NCI-H146 treated with DMSO at 0.1 percent for 48 hours (cell line): ENCODE results near the gene HNRNPCL4.
"Not testable (repeated sequence)": the region's sequence is repeated elsewhere in the genome, so short reads cannot be mapped to it uniquely, and the experiment has no call there.

Experiments used
- DNase-seq: peaks from one replicate; lab custom pipeline; 2025; ENCODE audit not compliant: unreplicated experiment; lab: John Stamatoyannopoulos, UW

The HNRNPCL4 gene

GRCh38 chr1:13165531-13165930 lies at the start of gene HNRNPCL4:
Gene HNRNPCL4, minus strand, starts transcription at chr1:13165631. Its CDS starts 164 bp downstream, at chr1:13165467.
- DNase-seq: not testable (repeated sequence)

GRCh38 chr1:13208712-13209111 lies 43.3 kb upstream of the HNRNPCL4 start:
- DNase-seq: not testable (repeated sequence)

GRCh38 chr1:13201309-13201708 lies 35.9 kb upstream of the HNRNPCL4 start, which contains the start of gene PRAMEF13:
Gene PRAMEF13, minus strand, starts transcription at chr1:13201409. Its CDS starts 1,820 bp downstream, at chr1:13199589.
- DNase-seq: not testable (repeated sequence)

- DNase-seq: not testable (repeated sequence)
Measured at GRCh38 chr1:13171548-13171947, 6.1 kb upstream of the HNRNPCL4 start, which contains the start of gene PRAMEF9. Gene PRAMEF9, plus strand, starts transcription at chr1:13171848. Its CDS starts 3,433 bp downstream, at chr1:13175281.

GRCh38 chr1:13155909-13156308 lies 9.5 kb downstream of the HNRNPCL4 start, which contains the start of gene PRAMEF26:
Gene PRAMEF26, minus strand, starts transcription at chr1:13156009. Its CDS starts 2,914 bp downstream, at chr1:13153095.
- DNase-seq: not testable (repeated sequence)

GRCh38 chr1:13116754-13117153 lies 48.7 kb downstream of the HNRNPCL4 start, which contains the start of gene HNRNPCL2:
Gene HNRNPCL2, minus strand, starts transcription at chr1:13116854. Its CDS starts 454 bp downstream, at chr1:13116400.
- not testable (repeated sequence) for DNase-seq
